Renal pelvis (tissue), 4 donors: ENCODE results near the gene UCK1. TPM values are rescaled to one million over a fixed set of nuclear protein-coding genes. Genes with fewer than 3 reads are reported as not detected.
A peak's percentile ranks its signal among the peaks of the same experiment; 100 is the strongest.
"Not testable (repeated sequence)": the region's sequence is repeated elsewhere in the genome, so short reads cannot be mapped to it uniquely, and the experiment has no call there.

Source experiments
- DNase-seq: peaks from one replicate; pipeline ENCODE4 v3.0.0-alpha.2; 2013
- polyA plus RNA-seq, 3 donors: library from polyadenylated mRNA; unstranded; fragments of 120-200 nt; gene quantifications; one replicate each; pipeline ENCODE4 v1.2.1, GENCODE V29; 2013; ENCODE audit not compliant: insufficient read length in 3 of 3

Gene UCK1
- polyA plus RNA-seq, 3 donors, result 43.6 to 44.2 (median 43.8) TPM

GRCh38 chr9:131557855-131558548 lies 26.9 kb upstream of the UCK1 start:
- no peak for DNase-seq

- no peak for DNase-seq
These were observed 25.0 kb upstream of the UCK1 start for GRCh38 chr9:131555841-131556673.

GRCh38 chr9:131554843-131555351 lies 23.8 kb upstream of the UCK1 start:
- no peak for DNase-seq

- DNase-seq, result no peak
These were observed 23.2 kb upstream of the UCK1 start for GRCh38 chr9:131554087-131554842.

- DNase-seq, result no peak
These were observed 21.0 kb upstream of the UCK1 start for GRCh38 chr9:131552030-131552429.

GRCh38 chr9:131550465-131550864 lies 19.4 kb upstream of the UCK1 start:
- not testable (repeated sequence) for DNase-seq

- not testable (repeated sequence) for DNase-seq
These were observed 18.1 kb upstream of the UCK1 start for GRCh38 chr9:131549186-131549585.

GRCh38 chr9:131546336-131547084 lies 15.4 kb upstream of the UCK1 start:
- peak; percentile 80 for DNase-seq

- DNase-seq, result no peak
These were observed 14.8 kb upstream of the UCK1 start for GRCh38 chr9:131545786-131546335.

GRCh38 chr9:131545003-131545785 lies 14.1 kb upstream of the UCK1 start, which contains the start of gene PRRT1B:
PRRT1B (plus strand) TSS chr9:131545523; CDS start chr9:131545616, 93 bp downstream.
- peak; percentile 82 for DNase-seq

- DNase-seq, result no peak
These were observed 12.1 kb upstream of the UCK1 start for GRCh38 chr9:131543141-131543540.

- no peak for DNase-seq
These were observed 8.3 kb upstream of the UCK1 start for GRCh38 chr9:131539223-131539923.

- no peak for DNase-seq
These were observed 6.9 kb upstream of the UCK1 start for GRCh38 chr9:131537946-131538345.

GRCh38 chr9:131534721-131535237 lies 3.7 kb upstream of the UCK1 start:
- DNase-seq, result no peak

- DNase-seq, result no peak
These were observed 530 bp downstream of the UCK1 start for GRCh38 chr9:131530546-131530919.

- DNase-seq, result no peak
These were observed 1.2 kb downstream of the UCK1 start for GRCh38 chr9:131529597-131530545.

GRCh38 chr9:131528886-131529505 lies 2.1 kb downstream of the UCK1 start:
- DNase-seq, result no peak

- DNase-seq, result no peak
These were observed 2.9 kb downstream of the UCK1 start for GRCh38 chr9:131528186-131528585.
